ENCODE results near the gene STK38.
"Not testable (repeated sequence)": the region's sequence is repeated elsewhere in the genome, so short reads cannot be mapped to it uniquely, and the experiment has no call there.

The STK38 gene

DNA sequence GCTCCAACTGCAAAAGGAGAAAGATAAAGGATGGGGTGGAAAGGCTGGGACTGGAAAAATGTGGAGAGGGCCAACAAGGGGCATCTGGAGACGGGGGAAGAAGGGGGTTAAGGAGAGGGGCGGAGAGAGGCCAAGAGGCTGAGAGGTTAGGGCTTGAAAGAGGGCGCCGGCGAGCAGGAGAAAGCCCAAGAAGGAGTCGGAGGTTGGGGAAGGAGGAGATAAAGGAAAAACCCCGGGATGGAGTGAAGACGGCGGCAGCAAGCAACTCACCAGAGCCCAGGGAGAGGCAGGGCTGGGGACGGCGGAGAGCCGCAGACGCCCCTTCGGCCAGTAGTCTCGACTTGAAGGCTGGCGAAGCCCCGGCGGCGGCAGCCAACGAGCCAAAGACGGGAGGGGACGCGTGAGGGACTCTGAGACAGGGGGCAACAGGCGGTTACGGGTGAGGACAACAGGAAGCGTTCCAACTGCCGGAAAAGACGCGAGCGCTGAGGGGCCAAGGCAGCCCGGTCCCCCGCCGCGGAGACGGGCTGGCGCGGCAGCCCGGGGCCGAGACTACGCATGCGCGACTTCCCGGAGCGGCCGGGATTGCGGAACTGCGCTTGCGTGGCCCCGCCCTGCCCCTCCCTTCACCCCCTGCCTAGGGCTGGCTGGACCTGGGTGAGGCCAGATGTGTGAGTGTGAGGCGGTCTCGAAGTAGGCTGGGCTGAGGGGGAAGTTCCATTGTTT is at the start of gene STK38:
Gene STK38 (minus strand): TSS at position 560 of the 726 bp plus-strand sequence. CDS start 7,277 bp downstream, outside the sequence.
- no peak for FAIRE-seq

DNA sequence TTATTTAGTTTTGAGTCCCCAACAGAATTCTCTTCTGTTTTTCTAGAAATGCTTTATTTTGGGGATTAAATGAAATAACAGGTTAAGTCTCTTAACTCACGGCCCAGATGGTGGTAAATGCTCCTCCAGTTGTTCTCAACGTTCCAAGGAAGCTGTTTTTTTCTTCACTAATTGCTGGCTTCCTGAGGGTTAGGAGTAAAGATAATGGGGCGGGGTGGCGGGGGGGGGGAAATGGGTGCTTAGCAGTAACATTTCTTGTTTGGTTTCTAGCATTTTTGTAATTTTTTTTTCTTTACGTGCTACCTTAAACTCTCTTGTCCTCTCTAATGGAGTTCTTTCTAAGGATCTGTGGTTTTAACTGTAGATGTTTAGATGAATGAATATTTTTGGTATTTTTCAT is 49.1 kb upstream of the STK38 start:
- no peak for FAIRE-seq

DNA sequence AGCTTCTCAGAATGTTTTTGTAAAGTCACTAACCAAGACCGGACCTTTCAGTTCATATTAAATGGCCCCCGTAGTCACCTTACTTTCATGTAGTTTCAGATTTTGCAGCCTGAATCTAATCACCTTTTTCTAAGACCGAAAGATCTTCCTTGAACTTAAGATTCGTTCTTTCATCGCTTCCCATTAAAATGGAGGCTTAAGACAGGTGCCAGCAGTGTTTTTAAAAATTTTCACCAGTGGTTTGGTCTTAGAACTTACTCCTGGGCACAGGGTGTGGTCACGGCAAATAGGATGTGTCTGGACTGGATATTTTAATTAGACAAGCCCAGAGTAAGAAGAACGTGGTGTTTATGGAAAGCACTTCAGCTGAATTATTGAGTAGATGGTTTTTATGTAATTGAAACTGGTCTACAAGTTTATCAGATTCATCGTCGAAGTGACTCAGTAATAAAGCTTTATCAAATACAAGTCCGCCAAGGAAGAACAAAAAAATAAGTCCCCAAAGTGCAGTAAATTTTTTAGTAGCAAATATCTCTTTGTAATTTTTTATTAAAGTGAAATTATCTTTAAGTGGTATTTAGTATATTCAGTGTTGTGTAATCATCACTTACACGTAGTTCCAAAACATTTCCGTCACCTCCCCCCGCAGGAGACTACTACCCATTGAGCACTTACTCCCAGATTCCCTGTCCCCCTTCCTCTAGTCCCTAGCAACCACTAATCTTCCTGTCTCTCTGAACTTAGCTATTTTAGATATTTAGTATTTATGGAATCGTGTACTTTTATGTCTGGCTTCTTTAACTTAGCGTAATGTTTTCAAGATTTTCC is 47.8 kb upstream of the STK38 start:
- no peak for FAIRE-seq

DNA sequence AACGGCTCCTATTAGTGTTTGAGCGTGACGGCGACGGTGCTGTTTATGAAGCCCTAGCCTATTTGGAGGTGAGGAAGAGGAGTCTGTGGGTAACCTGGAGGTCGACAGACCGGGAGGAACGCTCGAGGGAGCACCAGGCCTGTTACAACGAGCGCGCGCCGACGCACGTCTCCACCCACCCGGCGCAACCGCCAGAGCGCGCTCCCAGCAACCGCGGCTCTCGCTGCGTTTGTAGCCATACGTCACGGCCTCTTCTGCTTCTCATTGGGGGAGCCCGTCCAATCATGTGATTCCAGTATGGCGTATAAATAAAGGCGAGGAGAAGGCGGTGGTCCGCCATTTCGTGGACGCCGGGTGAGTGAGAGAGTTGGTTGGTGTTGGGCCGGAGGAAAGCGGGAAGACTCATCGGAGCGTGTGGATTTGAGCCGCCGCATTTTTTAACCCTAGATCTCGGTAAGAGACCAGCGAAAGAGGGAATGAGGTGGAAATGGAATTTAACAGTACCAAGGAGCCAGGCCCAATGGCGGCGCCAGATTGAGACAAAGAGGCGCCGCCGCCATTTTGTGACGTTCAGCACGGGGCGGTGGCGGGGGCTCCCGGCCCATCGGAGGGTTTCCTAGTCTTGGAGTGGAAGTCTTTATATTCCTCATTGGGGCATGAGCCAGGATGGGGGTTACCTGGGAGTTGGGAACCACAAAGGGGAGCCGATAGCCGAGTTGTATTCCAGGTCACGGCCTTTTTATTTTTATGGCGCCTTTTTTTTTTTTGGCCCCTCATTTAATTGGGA is 46.9 kb upstream of the STK38 start, which contains the start of gene SRSF3:
Gene SRSF3 (plus strand): TSS at position 334 of the 787 bp plus-strand sequence. CDS start 2,401 bp downstream, outside the sequence.
- peak; percentile 63 for FAIRE-seq

DNA sequence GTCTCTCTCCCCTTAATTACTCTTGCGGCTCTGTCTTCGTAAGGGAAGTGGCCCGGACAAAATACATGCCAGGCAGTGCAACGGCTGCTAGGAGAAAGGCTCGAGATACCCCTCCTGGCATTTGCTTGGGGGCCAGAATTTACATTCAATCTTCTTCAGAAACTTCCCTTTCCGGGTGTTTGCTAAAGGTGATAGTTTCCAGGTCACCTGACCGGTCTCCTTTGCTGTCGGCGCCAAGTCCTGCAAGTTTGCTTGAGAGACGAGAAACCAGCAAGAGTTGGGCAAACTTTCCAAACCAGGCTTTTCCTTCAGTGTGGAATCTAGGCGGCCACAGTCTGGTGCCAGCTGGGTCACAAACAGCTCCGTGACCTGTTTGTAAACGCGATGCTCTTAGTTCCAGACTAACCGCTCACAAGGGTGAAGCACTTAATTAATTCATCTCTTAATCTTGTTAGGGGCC is 46.3 kb upstream of the STK38 start:
- FAIRE-seq: no peak

DNA sequence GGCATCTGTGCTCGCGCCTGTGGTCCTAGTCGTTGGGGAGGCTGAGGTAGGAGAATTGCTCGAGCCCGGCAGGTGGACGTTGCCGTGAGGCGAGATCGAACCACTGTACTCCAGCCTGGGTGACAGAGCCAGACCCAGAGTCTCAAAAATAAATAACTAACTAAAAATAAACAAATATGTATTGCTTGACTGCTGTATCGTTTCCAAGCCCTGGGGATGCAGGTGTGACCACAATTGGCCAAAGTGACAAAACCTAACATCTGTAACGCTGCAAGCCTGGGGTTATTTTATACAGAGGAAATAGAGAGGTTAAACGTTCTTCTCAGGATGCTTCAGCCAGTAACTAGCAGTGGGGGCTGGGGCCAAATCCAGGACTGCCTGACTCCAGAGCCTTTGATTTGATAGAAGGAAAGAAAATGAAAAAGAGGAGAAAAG is 45.0 kb upstream of the STK38 start:
- no peak for FAIRE-seq

DNA sequence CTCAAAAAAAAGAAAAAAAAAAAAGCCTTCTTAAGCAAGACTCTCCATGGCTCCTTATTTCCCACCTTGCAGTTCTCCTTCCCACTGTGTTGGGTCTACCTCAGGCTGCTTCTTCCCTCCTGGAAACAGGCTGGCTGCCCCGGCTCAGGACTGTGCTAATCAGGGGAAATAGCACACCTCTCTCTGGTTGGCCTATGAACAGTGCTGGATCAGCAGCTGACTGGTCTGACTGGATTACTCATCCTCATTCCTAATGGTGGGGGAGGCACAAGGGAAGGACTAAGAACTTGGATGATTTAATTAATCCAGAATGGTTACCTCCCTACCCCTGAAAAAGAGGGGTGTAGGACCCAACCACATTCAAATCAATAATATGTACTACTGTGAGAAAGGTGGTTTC is 43.0 kb upstream of the STK38 start:
- FAIRE-seq: no peak

DNA sequence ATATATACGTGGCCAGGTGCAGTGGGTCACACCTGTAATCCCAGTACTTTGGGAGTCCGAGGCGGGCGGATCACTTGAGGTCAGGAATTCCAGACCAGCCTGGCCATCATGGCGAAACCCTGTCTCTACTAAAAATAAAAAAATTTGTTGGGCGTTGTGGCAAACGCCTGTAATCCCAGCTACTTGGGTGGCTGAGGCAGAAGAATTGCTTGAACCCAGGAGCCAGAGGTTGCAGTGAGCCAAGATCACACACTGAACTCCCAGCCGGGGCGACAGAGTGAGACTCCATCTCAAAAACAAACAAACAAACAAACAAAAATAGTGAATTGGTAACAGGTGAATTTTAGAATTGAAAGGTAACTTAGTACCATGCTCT is 41.7 kb upstream of the STK38 start:
- not testable (repeated sequence) for FAIRE-seq

DNA sequence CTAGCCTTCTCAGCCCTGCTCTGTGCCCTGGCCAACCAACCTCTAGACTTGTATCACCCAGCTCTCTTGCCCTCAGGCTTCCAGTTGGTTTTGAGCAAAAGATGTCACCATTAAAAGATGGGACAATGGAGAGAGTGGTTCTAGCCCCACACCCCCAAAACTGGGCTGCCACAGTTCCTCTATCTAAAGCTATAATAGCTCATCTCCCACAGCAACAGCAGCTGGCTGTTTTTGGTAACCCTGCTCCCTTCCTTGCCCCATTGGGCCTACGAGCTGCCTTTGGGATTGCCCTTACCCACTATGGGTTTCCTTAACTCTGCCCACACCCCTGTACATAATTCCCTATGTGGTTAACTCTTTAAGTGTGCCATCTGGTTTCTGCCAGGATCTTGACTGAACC is 39.3 kb upstream of the STK38 start:
- FAIRE-seq: no peak

DNA sequence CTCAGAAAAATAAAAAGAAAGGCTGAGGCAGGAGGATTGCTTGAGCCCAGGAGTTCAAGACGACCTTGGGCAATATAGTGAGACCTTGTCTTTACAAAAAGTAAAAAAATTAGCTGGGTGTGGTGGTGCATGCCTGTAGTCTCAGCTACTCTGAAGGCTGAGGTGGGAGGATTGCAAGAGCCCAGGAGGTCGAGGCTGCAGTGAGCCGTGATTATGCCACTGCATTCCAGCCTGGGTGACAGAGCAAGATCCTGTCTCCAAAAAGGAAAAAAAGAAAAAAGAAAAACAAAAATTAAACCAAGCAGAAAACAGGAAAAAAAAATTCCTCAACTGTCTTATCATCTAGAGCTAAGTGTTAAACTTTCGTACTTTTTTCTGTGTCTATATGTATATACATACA is 34.4 kb upstream of the STK38 start:
- FAIRE-seq: no peak

DNA sequence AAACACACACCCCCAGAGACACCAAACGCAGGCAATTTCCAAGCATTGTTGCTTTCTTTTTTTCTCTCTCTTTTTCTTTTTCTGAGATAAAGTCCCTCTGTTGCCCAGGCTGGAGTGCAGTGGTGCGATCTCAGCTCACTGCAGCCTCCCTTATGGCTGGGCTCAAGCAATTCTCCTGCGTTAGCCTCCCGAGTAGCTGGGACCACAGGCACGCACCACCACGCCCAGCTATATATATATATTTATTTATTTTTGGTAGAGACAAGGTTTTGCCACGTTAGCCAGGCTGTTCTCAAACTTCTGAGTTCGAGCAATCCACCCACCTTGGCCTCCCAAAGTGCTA is 32.9 kb upstream of the STK38 start:
- FAIRE-seq: no peak

DNA sequence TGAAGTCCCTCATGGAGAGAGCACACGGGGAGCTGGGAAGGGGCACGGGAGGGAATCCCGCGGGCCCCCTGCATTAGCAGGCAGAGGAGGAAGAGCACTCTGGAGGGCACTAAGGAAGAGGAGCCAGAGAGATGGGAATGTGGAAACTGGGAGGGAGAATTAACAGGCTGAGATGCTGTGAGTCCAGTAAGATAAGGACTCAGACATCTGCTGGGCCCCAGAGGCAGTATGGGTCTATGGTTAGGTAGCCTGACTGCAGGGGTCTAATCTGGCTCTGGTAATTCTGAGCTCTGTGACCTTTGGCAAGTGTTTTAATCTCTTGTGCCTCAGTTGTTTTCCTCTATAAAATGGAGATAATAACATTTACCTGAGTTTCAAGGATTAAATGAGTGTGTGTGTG is 31.2 kb upstream of the STK38 start:
- FAIRE-seq: no peak

DNA sequence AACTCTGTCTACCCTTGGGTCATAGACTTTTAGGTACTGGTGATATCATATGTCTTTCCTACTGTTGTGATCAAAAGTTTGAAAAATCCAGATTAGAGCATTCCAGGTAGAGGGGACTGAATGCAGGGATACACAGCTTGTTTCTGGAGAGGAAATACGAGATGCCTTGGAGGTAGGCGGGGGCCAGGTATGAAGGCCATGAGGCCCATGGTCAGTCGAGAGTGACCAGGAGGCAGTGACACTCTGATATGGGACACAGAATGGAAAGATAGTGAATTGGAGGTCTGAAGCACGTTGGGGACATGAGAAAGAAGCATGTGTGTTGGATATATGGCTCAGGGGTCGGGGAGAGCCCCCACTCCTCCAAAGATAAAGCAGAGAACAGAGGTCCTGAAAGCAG is 30.8 kb upstream of the STK38 start:
- no peak for FAIRE-seq

DNA sequence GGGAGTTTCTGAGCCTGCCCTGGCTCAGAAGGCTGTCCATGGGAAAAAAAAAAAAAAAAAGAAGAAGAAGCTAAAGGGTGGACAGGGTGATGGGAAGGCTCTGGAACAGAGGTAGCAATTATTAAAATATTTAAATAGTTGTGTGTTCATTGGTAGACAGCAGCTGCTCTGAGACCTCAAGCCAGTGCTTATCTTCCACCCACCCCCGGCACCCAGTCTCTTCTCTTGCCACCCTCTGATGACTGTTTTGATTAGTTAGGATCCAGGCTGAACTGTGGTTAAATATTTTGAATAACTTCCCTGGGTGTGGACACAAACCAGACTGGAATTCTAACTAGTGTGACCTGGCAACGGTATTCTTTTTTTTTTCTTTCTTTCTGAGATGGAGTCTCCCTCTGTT is 30.0 kb upstream of the STK38 start:
- FAIRE-seq: no peak

DNA sequence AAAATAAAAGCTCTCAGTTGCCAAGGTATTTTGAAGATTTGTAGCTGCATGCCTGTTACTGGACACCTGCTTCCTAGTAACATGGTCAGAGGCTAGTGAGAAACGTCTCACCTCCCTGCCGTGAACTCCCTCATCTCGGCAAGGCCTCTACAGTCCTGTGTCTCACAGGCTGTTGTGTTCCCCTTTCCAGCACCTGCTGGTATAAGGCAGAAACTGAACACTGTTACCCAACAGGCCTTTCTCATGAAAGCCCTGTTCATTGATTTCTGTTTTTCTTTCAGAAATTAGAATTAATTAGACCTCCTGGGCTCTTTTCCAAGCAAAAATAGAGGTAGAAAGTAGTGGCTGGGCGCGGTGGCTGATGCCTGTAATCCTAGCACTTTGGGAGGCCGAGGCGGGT is 29.3 kb upstream of the STK38 start:
- FAIRE-seq: no peak

DNA sequence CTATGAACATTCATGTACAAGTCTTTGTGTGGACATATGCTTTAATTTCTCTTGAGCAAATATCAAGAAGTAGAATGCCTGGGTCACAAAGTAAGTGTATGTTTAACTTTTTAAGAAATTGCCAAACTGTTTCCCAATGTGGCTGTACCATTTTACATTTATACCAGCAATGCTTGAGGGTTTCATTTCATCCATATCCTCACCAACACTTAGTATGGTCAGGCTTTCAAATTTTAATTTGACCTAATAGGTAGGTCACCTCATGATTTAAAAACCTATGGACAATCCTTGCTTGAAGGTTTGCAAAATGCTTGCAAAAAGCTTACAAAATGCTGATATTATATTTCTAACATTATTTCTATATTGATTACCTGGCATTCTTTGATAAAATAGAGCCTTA is 27.4 kb upstream of the STK38 start:
- no peak for FAIRE-seq

DNA sequence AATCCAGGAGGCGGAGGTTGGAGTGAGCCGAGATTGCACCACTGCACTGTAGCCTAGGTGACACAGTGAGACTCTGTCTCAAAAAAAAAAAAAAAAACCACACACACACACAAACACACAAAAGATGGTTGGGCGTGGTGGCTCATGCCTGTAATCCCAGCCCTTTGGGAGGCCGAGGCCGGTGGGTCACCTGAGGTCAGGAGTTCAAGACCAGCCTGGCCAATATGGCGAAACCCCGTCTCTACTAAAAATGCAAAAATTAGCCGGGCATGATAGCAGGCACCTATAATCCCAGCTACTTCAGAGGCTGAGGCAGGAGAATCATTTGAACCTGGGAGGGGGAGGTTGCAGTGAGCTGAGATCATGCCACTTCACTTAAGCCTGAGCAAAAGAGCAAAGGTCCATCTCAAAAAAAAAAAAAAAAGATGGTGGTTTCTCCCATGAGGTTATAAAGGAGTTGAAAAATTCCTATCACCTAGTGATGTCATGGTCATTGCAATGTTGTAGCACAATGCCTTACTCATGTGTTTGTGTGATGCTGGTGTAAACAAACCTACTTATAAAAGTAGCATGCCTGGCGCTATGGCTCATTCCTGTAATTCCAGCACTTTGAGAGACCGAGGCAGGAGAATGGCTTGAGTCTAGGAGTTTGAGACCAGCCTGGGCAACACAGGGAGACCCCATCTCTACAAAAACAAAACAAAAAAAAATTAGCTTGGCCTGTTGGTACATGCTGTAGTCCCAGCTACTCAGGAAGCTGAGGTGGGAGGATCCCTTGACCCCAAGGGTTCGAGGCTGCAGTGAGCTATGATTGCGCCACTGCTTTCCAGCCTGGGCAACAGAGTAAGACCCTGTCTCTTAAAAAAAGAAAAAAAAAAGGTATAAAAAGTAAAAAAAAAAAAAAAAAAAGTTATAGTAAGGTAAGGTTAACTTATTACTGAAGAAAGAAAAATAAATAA is 25.4 kb upstream of the STK38 start:
- not testable (repeated sequence) for FAIRE-seq

DNA sequence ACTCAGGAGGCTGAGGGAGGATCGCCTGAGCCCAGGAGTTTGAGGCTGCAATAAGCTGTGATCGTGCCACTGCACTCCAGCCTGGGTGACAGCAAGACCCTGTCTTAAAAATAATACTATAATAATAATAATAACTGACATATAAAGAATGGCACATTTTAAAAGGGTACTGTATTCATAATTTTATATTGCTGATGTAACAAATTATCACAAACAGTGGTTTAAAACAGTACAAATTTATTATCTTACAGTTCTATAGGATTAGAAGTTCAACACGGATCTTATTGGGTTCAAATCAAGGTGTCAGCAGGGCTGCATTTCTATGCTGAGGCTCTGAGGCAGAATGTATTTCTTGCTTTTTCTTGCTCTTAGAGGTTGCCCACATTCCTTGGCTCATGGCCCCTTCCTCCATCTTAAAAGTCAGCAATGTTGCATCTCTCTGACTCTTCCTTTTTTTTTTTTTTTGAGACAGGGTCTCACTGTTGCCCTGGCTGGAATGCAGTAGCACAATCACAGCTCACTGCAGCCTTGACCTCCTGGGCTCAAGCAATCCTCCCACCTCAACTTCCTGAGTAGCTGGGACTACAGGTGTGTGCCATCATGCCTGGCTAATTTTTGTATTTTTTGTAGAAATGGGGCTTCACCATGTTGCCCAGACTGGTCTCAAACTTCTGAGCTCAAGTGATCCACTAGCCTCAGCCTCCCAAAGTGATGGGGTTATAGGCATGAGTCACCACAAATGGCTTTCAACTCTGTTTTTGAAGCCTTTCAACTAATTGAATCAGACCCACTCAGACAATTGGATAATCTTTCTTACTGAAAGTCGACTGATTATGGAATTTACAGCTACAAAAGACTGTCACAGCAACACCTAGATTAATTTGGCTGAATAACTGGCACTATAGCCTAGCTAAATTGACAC is 24.1 kb upstream of the STK38 start:
- FAIRE-seq: no peak

DNA sequence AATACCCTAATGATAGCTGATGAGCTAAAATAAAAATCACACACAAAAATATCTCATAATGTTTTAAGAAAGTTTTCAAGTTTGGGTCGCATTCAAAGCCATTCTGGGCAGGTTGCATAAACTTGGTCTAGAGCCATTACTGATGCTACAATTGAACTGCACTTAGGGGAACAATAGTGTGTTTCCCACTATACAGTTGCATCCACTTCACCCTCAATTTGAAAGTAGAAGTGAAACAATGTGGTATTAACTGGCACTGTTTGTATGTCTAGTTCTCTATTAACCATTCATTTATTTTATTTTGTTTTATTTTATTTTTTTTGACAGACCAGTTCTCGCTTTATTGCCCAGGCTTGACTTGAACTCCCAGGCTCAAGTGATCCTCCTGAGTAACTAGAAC is 23.0 kb upstream of the STK38 start:
- no peak for FAIRE-seq

DNA sequence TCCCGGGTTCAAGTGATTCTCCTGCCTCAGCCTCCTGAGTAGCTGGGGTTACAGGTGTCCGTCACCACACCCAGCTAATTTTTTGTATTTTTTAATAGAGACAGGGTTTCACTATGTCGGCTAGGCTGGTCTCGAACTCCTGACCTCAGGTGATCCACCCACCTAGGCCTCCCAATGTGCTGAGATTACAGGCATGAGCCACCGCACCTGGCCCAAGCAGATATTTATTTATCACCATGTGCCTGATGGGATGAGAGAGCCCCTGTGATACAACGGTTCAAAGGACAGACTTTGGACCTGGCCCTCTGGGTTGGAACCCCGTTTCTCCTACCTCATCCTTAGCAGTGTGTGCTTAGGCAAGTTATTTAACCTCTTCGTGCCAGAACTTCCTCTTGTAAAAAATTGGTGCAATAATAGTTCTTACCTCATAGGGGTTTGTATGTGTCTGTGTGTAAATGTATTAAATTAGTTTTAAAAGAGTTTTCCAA is 19.2 kb upstream of the STK38 start:
- no peak for FAIRE-seq

DNA sequence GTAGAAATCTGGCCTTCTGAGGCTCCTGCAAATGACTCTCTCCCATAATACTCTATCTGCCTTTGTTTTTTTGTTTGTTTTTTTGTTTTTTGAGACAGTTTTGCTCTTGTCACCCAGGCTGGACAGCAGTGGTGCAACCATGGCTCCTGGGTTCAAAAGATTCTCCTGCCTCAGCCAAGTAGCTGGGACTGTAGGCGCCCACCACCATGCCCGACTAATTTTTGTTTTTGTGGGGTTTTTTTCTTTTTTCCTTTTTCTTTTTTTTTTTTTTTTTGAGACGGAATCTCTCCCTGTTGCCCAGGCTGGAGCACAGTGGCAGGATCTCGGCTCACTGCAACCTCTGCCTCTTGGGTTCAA is 16.6 kb upstream of the STK38 start:
- no peak for FAIRE-seq

Data from A204.1 (cell line).